HepG2 (cell line): ENCODE data around the gene PSENEN. TPM values are rescaled to one million over a fixed set of nuclear protein-coding genes. Genes with fewer than 3 reads are reported as not detected.

Experiments used
- CERS6 ChIP-seq: sonication (generic); formaldehyde crosslinking; IDR thresholded peaks from 2 replicates; pipeline ENCODE4 v1.5.0; 2020; ENCODE audit warnings: missing genetic modification reagents
- E2F1 ChIP-seq: sonication (generic); formaldehyde crosslinking; IDR thresholded peaks from 2 replicates; pipeline ENCODE4 v1.5.0; 2020; ENCODE audit warnings: missing genetic modification reagents
- ISX ChIP-seq: sonication (generic); formaldehyde crosslinking; conservative IDR thresholded peaks from 2 replicates; pipeline ENCODE4 v1.5.0; 2020; ENCODE audit warnings: missing genetic modification reagents
- LBX2 ChIP-seq: sonication (generic); formaldehyde crosslinking; IDR thresholded peaks from 2 replicates; pipeline ENCODE4 v1.5.0; 2020; ENCODE audit warnings: missing genetic modification reagents, mild to moderate bottlenecking, borderline replicate concordance
- MAX ChIP-seq: IDR thresholded peaks from 2 replicates; pipeline ENCODE4 v1.6.1; 2012; ENCODE audit warnings: inconsistent platforms
- MXD4 ChIP-seq: IDR thresholded peaks from 2 replicates; pipeline ENCODE4 v1.6.1; 2016; ENCODE audit warnings: mild to moderate bottlenecking, missing biosample characterization, missing genetic modification reagents
- NBN ChIP-seq: fragments of 450-650 bp; conservative IDR thresholded peaks from 2 replicates; pipeline ENCODE4 v1.6.1; 2017
- PHF8 ChIP-seq: sonication (generic); formaldehyde crosslinking; IDR thresholded peaks from 2 replicates; pipeline ENCODE4 v1.5.0; 2020; ENCODE audit warnings: missing genetic modification reagents
- PLSCR1 ChIP-seq: sonication (generic); formaldehyde crosslinking; IDR thresholded peaks from 2 replicates; pipeline ENCODE4 v1.5.0; 2020; ENCODE audit warnings: missing genetic modification reagents, mild to moderate bottlenecking, borderline replicate concordance
- RAD51 ChIP-seq: fragments of 450-650 bp; IDR thresholded peaks from 2 replicates; pipeline ENCODE4 v1.6.1; 2016; ENCODE audit warnings: borderline replicate concordance
- RNF2 ChIP-seq: fragments of 450-650 bp; conservative IDR thresholded peaks from 2 replicates; pipeline ENCODE4 v1.6.1; 2016; ENCODE audit warnings: low read depth
- SAFB2 ChIP-seq: sonication (generic); formaldehyde crosslinking; IDR thresholded peaks from 2 replicates; pipeline ENCODE4 v1.5.1; 2020; ENCODE audit warnings: missing genetic modification reagents, low read depth, mild to moderate bottlenecking, borderline replicate concordance
- SNAPC2 ChIP-seq: sonication (generic); formaldehyde crosslinking; IDR thresholded peaks from 2 replicates; pipeline ENCODE4 v1.8.1; 2022; ENCODE audit warnings: mild to moderate bottlenecking, missing genetic modification reagents
- ZBTB39 ChIP-seq: sonication (generic); formaldehyde crosslinking; IDR thresholded peaks from 2 replicates; pipeline ENCODE4 v1.5.0; 2020; ENCODE audit warnings: missing genetic modification reagents
- ZFP36 ChIP-seq: fragments of 150-350 bp; IDR thresholded peaks from 2 replicates; pipeline ENCODE4 v1.6.1; 2018; ENCODE audit warnings: borderline replicate concordance, low read length, low read depth; ENCODE audit not compliant: partially characterized antibody
- ZFY ChIP-seq: sonication (generic); formaldehyde crosslinking; IDR thresholded peaks from 2 replicates; pipeline ENCODE4 v1.4.0; 2020; ENCODE audit warnings: missing genetic modification reagents
- ZNF33A ChIP-seq: sonication (generic); formaldehyde crosslinking; IDR thresholded peaks from 2 replicates; pipeline ENCODE4 v1.5.1; 2020; ENCODE audit warnings: missing genetic modification reagents, mild to moderate bottlenecking, moderate library complexity, borderline replicate concordance
- ZNF513 ChIP-seq: sonication (generic); formaldehyde crosslinking; conservative IDR thresholded peaks from 2 replicates; pipeline ENCODE4 v1.5.0; 2020; ENCODE audit warnings: missing genetic modification reagents
- ZNF552 ChIP-seq: sonication (generic); formaldehyde crosslinking; IDR thresholded peaks from 2 replicates; pipeline ENCODE4 v1.9.0; 2022; ENCODE audit warnings: missing genetic modification reagents, mild to moderate bottlenecking, borderline replicate concordance
- ZNF580 ChIP-seq: IDR thresholded peaks from 2 replicates; pipeline ENCODE4 v1.6.1; 2016; ENCODE audit warnings: low read depth, borderline replicate concordance
- polyA plus RNA-seq, 8 experiments: library from polyadenylated mRNA; depleted of rRNA in 3 of 8; stranded (reverse) in 7 of 8; unstranded in 1 of 8; fragments of >200 nt; fragmentation: Illumina TruSeq in 4 of 8; extraction: Trizol in 4 of 8; gene quantifications; 2 replicates each; pipeline versions ENCODE4 v1.2.1 to v1.2.3, GENCODE V29; 2011 to 2016; ENCODE audit warnings: low read depth in 4 of 8, missing spikeins in 1 of 8, mixed read lengths in 1 of 8; ENCODE audit not compliant: insufficient read depth in 1 of 8
- total RNA-seq, 5 experiments: library from RNA; depleted of rRNA; stranded (reverse); fragments of >200 nt; fragmentation: Illumina TruSeq; extraction: Trizol; gene quantifications; 2 replicates each; pipeline ENCODE4 v1.2.3, GENCODE V29; 2016; ENCODE audit warnings: low read depth in 1 of 5

Gene PSENEN
- total and polyA plus RNA-seq, 2 of the 13 experiments (the other 11 are each of a cell fraction or from before 2014, with no cell fraction given): 16.9 to 34.2 TPM

GRCh38 chr19:35702223-35703012 lies 43.0 kb upstream of the PSENEN start (continued):
- TF ChIP-seq ZNF513 (CRISPR knock-in tag) (no peak), CERS6 (no peak), ZFY (CRISPR knock-in tag) (0 out of 2 replicates have a peak, but pooled peaks have one; percentile 10), RAD51 (no peak), ZNF552 (CRISPR knock-in tag) (peak; percentile 23; the same call in 1 of the 2 replicates), ZNF580 (peak; percentile 52; the same call in 1 of the 2 replicates), ZFP36 (no peak), SNAPC2 (no peak), RNF2 (0 out of 2 replicates have a peak, but pooled peaks have one; percentile 27), ISX (no peak), SAFB2 (no peak), NBN (no peak), ZNF33A (CRISPR knock-in tag) (no peak), MXD4 (CRISPR knock-in tag) (no peak), MAX (peak; percentile 70), E2F1 (CRISPR knock-in tag) (no peak), PHF8 (peak; percentile 77), ZBTB39 (CRISPR knock-in tag) (no peak), LBX2 (CRISPR knock-in tag) (no peak), PLSCR1 (CRISPR knock-in tag) (no peak)
